GM04504 (cell line): ENCODE data around the gene SERPINA3.
"Not testable (repeated sequence)": the region's sequence is repeated elsewhere in the genome, so short reads cannot be mapped to it uniquely, and the experiment has no call there.

Experiments
- DNase-seq: peaks from one replicate; pipeline ENCODE4 v3.0.0-alpha.2; 2012; ENCODE audit warnings: low read depth

Gene SERPINA3

DNA sequence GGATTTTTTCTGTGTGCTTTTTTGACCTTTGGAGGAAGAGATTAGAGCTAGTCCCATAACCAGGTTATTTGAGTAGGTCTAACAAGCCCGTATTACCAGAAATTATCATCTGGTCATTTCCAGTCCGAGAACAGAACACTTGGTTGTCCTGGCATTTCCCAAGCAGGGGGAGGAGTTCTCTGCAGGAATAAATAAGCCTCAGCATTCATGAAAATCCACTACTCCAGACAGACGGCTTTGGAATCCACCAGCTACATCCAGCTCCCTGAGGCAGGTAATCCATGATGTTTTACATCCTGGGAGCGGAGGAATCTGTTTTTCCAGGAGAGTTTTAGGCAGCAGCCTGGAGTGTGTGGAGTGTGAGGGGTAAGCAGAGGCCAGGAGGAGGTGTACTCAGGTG, at the start of gene SERPINA3:
TSS of gene SERPINA3 (plus strand) at position 218 of the 400 bp plus-strand sequence. CDS start 2,051 bp downstream, outside the sequence.
- DNase-seq: no peak

DNA sequence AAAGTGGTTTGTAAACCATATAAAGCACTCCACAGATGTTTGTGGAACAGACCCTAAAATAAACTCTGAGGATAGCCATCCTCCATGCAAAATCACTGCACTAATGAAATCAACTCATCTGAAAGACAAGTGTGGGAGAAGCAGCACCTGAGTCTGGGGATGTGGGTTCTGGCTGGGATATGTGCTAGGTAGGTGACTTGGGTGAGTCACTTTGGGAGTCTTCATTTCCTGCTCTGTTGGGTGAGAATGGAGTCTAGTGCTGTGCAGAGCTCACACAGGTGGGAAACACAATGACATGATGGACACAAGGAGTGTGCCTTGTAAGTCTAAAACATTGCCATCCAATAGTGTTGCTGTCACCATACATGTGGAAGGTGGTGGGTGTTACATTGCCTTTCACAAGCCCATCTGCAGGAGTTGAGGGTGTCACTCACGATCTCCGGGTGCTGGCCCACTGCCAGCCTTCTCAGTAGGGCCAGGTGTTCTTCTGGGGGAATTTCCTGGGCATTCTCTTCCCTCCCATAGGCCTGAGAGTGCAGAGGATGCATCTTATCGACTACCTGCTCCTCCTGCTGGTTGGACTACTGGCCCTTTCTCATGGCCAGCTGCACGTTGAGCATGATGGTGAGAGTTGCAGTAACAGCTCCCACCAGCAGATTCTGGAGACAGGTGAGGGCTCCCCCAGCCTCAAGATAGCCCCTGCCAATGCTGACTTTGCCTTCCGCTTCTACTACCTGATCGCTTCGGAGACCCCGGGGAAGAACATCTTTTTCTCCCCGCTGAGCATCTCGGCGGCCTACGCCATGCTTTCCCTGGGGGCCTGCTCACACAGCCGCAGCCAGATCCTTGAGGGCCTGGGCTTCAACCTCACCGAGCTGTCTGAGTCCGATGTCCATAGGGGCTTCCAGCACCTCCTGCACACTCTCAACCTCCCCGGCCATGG, 49.0 kb upstream of the SERPINA3 start:
- no peak for DNase-seq

DNA sequence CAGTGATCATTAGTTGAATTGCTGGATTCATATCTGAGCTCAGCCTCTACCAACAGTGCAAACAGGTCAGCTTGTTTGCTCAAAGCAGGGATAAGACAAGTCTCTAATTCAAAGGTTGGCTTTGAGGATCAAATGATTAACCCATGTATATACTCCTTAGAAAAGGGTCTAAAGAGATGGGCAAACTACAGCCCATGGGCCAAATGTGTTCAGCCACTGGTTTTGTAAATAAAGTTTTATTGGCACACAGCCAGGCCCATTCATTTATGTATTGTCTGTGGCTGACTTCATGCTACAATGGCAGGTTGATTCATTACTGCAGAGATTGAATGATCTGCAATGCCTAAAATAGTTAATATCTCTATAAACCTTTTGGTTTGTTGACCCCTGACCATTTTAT, 47.8 kb upstream of the SERPINA3 start:
- DNase-seq: no peak

DNA sequence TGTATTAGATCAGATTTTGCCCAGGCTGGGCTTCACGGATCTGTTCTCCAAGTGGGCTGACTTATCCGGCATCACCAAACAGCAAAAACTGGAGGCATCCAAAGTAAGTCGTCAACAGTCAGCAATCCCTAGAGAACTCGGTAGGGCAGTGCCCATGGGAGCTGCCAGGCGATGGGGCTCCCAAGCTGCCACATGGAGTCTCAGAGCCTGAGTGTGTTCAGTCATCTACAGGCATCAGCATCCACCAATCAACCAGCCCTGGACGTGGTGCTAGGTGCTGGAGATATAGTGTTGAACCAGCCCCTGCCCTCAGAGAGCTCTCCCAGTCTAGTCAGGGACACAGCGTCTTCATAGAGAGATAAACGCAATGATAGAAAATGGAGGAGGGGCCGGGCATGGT, 44.0 kb upstream of the SERPINA3 start:
- DNase-seq: no peak

DNA sequence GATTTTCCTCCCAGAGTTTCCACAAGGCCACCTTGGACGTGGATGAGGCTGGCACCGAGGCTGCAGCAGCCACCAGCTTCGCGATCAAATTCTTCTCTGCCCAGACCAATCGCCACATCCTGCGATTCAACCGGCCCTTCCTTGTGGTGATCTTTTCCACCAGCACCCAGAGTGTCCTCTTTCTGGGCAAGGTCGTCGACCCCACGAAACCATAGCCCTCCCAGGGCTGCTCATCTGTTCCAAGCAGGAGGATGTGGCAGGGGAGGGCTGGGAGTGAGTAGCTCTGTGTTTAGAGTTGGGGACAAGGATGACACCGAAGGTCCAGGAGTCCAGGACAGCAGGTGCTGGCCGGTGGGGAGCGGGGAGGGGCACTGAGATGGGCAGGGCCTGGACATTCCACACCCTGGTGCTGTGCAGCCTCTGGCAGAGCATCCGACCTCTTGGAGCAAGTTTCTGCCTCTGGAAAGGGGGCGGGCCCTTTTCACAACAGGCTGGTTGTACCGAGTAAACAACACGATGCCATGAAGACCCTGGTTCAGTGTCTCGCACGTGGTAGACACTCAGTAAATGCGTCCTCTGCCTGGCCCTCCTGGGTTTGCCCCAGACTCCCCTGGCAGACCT, 42.7 kb upstream of the SERPINA3 start:
- DNase-seq: no peak

DNA sequence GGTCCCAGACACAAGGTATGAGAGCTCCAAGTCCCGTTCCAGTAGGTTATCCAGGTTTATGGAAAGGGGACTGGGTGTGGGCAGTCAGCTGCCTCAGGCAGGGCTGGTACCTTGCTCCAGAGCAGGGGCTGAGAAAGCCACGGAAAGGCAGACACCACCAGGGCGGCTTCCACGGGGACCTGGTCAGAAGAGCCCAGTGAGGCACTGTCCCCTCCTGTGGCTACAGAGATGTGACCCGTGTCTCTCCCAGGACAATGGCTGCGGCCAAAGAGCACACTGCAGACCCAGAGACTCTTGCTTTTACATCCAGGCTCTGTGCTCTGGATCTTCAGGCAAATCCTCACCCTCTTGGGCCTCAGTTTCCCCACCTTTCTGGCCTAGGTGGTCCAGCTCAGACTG, 42.2 kb upstream of the SERPINA3 start:
- DNase-seq: no peak

DNA sequence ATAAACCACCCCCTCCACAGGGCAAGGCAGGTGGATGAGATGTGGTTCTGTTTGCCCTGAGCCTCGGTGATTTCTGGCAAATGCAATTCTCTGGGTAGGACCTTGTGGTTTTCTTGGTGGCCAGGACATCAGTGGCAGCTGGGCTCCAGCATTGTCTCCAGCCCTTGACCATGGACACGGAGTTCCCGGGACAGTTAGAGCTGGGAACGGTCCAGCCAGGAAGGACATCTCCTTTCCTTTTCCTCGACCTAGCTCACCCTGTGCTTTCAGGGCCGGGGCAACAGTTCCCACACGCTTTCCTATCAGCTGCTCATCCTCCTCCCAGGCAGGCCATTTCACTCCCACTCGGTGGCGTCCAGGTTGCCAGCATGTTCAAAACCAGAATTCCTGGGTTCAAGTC, 41.8 kb upstream of the SERPINA3 start:
- DNase-seq: no peak

DNA sequence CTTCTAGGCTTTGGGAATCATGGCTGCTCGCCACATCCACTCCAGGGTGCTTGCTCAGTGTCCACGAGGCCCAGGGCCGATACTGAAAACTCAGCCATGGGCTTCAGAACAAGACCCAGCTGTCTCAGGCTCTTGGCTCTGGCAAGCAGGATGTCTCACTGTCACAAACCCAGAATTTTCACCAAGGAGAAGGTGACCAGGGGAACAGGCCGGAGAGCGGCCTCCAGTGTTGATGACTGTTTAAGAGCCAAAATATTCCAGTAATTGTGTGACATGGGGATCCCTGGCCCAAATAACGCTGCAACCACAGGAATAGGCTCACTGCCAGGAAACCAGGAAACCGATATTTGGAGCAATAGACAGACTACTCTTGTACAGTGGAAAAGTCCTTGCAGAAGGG, 40.8 kb upstream of the SERPINA3 start:
- no peak for DNase-seq

DNA sequence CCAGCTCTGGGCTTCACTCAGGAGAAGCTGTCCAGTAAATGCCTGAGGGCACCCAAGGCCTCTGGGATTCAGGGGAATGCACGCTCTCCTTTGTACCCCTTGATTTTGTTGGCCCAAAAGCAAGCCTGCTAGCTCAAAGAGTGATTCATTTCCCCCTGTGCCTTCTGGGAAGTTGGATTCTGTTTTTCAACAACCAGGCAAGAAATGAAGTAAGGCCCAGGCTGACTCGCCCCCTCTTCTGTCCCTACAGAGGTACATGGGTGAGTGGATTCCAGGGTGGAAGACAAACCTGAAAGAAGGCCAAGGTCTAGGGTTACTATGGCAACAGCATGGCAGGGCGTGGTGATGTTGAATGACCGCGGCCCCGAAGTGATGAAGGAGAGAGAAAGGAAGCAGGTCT, 40.2 kb upstream of the SERPINA3 start:
- DNase-seq: no peak

DNA sequence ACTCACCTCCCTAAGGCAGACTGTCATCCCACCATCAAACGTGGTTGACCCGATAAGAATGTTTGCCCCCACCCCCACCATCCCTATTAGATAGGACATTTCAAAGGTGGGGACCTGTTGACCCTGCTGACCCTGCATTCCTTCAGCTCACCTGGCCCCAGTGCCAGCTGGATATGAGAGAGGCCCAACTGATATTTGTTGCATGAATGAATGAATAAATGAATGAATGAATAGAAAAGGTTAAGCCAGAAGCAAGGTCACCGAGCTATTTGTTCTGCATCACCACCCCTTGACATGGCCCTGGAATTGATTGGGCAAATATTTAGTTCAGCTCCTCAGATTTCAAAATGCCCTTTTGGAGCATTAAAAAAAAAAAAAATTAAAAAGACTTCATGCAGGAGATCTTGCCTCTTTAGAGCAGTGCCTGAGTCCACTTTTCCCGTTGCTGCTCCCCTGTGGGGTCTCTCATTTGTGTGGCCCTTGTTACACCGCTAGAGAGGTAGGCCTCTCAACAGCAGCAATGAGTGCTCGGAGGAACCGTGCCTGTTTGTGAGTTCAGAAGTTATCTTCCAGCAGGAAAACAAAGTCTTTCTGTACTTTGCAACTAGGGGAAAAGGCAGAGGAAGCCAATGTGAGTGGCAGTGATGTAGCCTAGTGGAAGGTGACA, 39.4 kb upstream of the SERPINA3 start:
- DNase-seq: no peak

DNA sequence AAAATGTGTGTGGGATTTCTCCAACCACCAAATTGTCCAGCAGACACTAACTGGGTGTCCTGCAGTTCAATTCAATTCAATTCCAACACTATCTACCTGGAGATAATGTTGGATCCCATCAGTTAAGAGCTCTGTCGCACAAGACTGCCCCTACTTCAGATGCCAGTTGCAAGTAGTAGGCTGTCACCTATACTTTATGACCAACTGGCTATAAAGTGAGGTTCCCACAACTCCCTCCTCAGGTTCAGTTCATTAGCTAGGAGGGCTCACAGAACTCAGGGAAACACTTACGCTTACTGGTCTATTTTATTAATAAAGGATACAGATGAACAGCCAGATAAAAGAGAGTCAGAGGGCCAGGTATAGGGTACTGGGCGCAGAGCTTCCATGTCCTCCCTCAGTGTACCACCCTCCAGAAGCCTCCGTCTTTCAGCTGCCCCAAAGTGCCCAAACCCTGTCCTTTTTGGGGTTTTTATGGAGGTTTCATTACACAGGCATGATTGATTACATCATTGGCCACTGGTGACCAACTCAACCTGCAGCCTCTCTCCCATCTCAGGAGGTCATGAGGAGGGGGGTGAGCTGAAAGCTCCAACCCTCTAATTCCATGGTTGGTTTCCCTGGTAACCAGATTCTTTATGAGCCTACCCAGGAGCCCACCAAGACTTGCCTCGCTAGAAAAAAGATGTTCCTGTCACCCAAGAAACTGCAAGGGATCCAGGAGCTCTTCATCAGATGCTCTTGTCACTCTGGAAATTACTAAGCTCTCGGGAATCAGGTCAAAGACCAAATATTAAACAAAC, 38.5 kb upstream of the SERPINA3 start:
- DNase-seq: no peak

DNA sequence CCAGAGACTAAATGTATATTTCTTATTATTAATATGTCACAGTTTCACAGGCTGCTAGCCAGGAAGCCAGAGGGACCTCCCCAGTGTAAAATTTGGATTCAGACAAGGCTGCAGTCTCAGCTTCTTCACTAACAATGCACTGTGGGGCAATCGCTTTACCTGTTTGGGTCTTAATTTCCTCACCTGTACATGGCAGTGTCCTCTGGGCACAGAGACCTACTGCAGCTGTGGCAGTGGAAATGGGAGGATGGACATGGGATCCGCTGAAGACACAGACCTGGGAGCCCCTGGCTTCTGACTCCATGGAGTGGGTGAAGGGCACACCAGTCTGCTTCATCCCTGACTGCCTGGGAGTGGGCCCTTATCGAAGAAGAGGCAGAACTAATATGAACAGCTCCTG, 37.9 kb upstream of the SERPINA3 start:
- DNase-seq: no peak

DNA sequence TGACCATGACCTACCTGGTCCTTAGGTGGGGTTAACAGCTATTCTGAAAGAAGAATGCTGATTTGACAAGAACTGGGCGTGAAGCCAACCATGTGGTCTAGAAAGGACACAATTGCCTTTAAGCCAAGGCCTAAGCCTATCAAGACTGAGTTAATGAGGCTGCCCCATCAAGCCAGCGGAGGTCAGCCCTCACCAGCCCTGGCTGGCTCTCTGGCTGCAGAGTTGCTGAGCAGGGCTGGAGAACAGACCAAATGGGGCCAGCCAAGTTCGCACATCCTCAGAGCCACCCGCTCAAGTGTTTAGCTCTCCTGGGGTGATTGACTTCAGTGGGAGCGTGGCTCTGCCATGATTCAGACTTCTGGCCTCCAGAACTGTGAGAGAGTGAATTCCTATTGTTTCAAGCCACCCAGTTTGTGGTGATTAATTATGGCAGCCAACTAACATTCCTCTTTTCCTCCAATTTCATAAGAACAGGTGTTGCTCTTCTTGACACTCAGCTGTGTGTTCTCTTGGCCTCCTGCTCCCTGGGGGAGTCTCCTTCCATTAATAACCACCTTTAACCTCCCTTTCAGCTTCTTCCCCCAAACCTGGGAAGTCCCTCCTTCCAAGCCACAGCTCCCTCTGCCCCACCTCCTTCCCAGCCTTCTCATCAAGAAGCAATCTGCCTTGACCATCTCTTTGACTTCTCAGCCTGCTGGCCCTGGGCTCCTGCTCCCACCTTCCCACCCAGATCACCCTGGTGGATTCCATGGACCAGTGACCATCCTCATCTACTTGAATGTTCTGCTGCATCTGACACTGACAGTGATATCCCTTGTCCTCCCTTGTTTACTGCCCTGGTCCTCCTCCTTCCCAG, 36.2 kb upstream of the SERPINA3 start:
- DNase-seq: no peak

DNA sequence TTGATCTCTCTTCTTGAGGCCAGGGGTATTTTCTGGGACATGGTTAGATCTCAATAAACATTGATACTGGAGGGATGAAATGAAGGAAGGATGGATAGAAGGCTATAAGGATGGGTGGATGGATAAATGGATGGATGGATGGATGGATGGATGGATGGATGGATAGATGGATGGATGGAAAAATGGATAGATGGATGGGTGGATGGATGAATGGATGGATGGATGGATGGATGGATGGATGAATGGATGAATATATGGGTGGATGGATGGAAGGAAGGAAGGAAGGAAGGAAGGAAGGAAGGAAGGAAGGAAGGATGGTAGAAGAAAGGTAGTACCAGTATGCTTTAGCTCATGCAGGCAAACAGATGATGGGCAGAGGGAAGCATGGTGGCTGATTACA, 34.7 kb upstream of the SERPINA3 start:
- DNase-seq: not testable (repeated sequence)

DNA sequence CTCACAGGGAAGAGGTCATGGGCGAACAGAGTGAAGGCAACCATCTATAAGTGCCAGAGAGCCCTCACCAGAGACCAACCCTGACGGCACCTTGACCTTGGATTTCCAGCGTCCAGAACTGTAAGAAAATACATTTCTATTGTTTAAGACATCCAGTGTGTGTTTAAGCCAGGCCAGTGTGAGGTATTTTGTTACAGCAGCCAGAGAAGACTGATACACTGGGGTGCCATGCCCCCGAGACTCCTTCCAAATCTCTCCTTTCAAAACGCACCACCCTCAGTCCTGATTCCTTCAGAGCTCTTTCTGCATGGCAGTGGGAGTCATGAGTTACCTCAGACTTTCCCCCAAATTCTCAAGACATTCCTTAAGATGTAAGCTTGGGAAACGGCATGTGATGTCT, 33.5 kb upstream of the SERPINA3 start:
- no peak for DNase-seq

DNA sequence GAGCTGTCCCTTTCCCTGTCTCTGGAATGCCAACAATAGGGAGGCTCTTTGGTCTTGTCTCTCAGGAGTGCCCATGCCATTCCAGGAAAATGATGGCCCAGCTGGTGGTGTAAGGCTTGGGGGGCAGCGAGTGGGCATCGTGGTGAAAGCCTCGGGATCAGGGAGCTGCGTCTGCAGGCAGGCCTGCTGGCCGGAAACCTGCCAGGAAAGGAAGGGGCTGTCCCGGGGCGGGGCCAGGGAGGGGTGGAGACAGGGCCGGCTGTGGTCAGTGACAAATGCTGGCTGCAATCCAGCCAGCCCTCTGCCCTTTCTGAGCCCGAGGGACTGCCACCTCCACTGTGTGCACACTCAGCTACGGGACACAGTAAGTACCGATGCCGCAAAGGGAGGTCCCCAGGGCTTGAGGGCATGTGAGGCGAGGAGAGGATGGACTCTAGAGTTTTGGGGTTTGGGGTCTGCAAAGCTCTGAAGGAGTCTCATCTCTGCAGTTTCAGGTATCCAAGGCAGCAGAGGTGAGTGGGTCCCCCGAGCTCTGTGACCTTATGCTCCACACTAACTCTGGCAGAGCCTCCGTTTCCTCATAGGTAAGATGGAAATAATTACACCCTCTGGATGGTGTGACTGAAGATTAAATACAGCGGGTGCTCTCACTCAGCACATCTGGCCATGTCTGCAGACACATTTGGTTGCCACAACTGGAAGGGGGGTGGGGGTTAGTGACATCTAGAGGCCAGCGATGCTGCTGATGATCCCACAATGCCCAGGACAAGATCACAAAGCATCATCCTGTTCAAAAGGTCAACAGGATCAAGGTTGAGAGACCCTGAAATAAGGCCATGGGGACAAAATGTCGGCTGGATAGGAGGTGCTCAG, 30.8 kb upstream of the SERPINA3 start, which contains the start of gene SERPINA5:
TSS of gene SERPINA5 (plus strand) at position 300 of the 873 bp plus-strand sequence. CDS start 5,937 bp downstream, outside the sequence.
- no peak for DNase-seq

DNA sequence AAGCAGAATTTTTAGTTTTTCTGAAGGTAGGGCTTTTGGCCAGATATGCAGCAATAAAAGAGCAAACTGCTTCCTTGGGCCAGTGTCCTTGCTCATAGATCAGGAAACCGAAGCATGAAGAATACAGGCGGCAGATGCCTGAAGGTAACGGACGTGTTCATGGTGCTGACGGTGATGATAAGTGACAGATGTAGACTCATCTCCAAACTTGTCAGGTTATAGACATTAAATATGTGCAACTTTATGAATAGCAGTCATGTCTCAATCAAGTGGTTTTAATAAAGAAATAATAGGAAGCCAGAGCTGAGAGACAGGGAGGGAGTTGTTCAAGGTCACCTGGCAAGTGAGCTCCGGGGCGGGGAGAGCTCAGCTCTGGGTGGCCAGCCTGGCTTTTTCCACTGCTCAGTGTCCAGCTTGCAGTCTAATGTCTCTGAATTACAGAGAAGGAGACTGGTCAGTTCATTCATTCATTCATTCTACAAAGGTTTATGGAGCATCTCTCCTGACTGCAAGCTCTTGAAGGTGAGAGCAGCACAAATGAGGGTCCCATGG, 29.9 kb upstream of the SERPINA3 start:
- DNase-seq: no peak

DNA sequence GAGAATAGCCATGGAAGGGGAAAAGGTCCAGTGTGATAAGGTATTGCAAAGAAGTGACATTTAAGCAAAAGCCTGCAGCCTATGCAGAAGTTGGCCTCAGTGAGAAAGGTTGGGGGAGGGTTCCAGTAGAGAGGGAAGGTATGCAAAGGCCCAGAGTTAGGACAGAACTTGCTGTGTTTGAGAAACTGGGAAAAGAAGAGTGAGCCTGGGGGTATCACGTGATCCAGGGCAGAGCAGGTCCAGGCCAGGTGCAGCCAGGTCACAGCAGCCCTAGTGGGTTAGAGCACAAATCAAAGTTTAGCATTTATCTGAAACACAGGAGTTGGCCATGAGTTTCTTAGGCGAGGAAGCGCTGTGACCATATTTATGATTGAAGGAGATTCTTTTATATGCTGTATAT, 29.3 kb upstream of the SERPINA3 start:
- no peak for DNase-seq

DNA sequence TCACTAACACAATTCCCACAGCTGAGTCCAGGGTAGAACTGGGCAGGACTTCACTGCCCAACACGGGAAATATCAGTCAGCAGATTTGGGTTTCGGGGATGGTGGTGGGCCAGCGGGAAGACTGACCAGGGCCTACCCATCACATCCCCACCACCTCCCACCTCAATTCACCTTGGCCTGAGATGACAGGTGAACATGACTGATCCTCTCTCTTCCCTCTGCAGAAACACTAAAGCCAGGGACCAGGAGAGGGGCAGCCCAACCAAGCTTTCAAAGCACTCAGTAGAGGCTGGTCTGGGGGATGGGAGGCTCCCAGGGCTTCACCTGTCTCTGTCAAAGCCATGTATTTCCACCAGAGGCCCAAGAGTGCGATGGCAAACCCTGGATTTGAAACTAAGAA, 28.6 kb upstream of the SERPINA3 start:
- no peak for DNase-seq
